Astrocyte (in vitro differentiated cells and primary cell): ENCODE data around the gene NLRP7.

Source experiments
- EZH2 ChIP-seq: IDR thresholded peaks from 2 replicates; pipeline ENCODE4 v1.6.1; 2012; ENCODE audit warnings: mild to moderate bottlenecking, low read length, inconsistent platforms; ENCODE audit not compliant: insufficient read depth
- TF ChIP-seq, protein P1 (sequence below): IDR thresholded peaks from 2 replicates; pipeline ENCODE4 v1.5.1; 2011; ENCODE audit warnings: low read depth, mild to moderate bottlenecking, inconsistent platforms, low read length, moderate library complexity; ENCODE audit not compliant: insufficient read depth

DNA sequence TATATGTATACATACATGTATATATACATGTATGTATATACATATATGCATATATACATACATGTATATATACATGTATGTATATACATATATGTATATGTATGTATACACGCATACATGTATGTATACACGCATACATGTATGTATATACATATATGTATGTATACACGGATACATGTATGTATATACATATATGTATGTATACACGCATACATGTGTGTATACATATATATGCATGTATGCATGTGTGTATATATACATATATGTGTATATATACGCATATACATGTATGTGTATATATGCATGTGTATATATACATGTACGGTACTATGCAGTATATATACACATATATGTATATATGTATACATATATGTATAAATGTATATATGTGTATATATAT is 44.0 kb downstream of the NLRP7 start:
- TF ChIP-seq, protein P1, sequence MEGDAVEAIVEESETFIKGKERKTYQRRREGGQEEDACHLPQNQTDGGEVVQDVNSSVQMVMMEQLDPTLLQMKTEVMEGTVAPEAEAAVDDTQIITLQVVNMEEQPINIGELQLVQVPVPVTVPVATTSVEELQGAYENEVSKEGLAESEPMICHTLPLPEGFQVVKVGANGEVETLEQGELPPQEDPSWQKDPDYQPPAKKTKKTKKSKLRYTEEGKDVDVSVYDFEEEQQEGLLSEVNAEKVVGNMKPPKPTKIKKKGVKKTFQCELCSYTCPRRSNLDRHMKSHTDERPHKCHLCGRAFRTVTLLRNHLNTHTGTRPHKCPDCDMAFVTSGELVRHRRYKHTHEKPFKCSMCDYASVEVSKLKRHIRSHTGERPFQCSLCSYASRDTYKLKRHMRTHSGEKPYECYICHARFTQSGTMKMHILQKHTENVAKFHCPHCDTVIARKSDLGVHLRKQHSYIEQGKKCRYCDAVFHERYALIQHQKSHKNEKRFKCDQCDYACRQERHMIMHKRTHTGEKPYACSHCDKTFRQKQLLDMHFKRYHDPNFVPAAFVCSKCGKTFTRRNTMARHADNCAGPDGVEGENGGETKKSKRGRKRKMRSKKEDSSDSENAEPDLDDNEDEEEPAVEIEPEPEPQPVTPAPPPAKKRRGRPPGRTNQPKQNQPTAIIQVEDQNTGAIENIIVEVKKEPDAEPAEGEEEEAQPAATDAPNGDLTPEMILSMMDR: no peak
- no peak for TF ChIP-seq EZH2
